HG03457 (cell line): ENCODE measurements around the gene BTBD10.

Source experiments
- ATAC-seq: cut with Tn5 transposase; IDR thresholded peaks from one replicate; pipeline ENCODE4 v1.9.1; 2021; ENCODE audit warnings: moderate number of reproducible peaks; ENCODE audit not compliant: unreplicated experiment

The BTBD10 gene

DNA sequence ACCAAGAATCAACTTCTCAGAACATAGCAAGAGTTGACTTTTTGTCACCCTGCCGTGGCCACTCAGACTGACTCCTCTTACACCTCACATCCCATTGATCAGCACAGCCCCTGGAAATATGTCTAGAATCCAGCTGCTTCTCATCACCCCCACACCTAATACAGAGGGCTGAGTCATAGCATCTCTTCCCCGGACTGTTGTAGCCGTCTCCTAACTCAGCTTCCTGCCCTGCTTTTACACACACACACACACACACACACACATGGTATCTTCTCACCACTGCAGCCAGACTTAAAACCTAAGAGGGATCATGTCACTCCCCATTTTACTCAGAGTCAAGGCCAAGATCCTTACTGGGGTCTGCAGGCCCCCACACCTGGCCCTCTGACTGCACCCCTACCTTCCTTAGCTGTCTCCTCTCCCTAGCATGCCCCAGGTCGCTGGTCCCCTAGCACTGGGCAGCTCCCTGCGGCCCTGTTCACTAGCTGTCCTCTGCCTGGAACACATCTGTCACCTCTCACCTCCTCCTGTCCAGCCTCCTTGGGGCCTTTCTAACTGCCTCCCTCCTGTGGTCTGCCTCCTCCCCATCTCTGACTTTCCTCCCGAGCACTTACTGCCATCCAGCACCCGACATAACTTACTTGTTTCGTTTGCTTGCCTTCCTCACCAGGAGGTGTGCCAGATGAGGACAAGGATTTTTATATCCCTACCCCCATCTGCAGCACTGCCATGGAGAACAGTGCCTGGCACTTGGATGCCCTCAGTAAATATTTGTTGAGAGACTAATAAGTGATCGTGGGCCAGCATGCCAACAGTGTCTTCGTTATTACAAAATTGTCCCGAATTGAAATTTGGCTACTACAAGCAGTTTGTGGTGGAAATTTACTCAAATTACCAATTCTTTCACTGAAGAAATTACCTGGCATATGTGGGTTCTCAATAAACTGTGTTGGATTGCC is 123.5 kb downstream of the BTBD10 start:
- ATAC-seq, result no peak

- ATAC-seq, result no peak
Measured at GRCh38 chr11:13338427-13339069, 124.5 kb downstream of the BTBD10 start.

- ATAC-seq, result no peak
Measured at GRCh38 chr11:13338019-13338426, 125.0 kb downstream of the BTBD10 start.
